Tracheal epithelial cell (primary cell): ENCODE data around the gene LSM4. TPM values are rescaled to one million over a fixed set of nuclear protein-coding genes. Genes with fewer than 3 reads are reported as not detected.

ENCODE experiments used
- total RNA-seq: library from RNA; depleted of rRNA; stranded (reverse); fragments of >200 nt; gene quantifications from 2 replicates; pipeline ENCODE4 v1.2.1, GENCODE V29; 2014

The LSM4 gene
- 178 and 217 TPM in 2 replicates for total RNA-seq

DNA sequence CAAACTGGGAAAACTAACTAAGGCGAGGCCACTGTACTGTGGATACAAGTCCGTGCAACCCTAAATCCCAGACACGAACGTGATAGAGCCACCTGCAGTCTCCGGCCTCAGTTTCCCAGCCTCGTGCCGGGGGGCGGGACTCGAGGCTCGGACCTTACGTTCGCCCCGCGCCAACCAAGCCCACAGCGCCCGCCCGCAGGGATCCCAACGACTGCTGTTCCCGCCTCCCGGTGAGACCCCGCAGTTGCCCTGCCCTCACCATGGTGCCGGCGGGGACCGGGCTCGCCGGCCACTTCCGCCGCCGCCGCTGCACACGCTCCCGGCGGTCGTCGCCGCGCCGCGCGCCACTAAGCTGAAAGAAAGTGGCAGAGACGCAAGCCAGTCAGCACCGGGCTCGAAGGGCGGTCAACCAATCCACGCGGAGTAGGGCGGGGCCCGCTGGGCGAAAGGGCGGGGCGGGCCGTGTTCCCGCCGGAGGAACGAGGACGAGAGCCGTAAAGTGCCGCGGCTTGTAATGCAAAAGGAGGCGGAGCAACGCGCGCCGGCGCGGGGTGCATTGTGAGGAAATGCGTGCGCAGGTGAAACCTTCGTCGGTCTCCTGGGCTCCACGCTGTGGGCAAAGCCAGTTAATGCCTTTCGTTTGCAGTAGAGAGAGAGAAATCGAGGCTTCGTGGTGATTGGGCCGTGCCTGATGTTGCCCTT, at the start of gene LSM4:
Gene LSM4, minus strand, starts transcription at position 318 of the 702 bp plus-strand sequence. Its CDS starts 56 bp downstream, at position 262.

DNA sequence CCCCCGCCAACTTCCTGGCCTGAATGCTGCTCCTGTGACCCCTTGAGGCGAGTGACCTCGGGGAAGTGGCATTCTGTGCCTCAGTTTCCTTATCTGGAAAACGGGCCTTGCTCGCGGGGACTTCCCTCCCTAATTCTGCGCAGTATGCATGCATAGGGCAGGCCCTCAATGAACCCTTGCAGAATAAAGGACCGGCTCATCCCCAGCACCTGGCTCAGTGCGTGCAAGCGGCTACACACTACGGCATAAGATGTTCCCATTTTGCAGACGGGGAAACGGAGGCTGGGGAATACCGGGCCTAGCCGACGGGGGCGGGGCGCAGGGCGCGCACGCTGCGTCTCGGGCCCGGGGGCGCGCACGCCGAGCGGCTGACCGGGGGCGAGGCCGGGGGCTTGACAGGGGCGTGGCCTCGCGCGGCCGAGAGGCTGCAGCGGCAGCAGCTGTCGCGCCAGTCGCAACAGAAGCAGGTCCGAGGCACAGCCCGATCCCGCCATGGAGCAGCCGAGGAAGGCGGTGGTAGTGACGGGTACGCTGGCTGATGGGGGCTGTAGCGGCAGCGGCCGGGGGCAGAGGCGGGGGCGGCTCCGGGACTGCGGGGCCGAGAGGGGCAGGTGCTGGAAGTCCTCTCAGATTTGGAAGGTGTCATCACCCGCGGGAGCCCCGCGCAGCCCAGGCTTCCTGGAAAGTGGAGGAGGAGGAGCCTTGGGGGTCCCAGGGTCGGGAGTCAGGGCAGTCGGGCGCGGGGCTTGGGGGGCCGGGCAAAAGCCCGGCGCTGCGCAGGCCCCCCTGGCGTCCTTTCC, 17.5 kb upstream of the LSM4 start, which contains the start of gene PGPEP1:
Gene PGPEP1, plus strand, starts transcription at position 409 of the 800 bp plus-strand sequence. Its CDS starts 84 bp downstream, at position 493.

DNA sequence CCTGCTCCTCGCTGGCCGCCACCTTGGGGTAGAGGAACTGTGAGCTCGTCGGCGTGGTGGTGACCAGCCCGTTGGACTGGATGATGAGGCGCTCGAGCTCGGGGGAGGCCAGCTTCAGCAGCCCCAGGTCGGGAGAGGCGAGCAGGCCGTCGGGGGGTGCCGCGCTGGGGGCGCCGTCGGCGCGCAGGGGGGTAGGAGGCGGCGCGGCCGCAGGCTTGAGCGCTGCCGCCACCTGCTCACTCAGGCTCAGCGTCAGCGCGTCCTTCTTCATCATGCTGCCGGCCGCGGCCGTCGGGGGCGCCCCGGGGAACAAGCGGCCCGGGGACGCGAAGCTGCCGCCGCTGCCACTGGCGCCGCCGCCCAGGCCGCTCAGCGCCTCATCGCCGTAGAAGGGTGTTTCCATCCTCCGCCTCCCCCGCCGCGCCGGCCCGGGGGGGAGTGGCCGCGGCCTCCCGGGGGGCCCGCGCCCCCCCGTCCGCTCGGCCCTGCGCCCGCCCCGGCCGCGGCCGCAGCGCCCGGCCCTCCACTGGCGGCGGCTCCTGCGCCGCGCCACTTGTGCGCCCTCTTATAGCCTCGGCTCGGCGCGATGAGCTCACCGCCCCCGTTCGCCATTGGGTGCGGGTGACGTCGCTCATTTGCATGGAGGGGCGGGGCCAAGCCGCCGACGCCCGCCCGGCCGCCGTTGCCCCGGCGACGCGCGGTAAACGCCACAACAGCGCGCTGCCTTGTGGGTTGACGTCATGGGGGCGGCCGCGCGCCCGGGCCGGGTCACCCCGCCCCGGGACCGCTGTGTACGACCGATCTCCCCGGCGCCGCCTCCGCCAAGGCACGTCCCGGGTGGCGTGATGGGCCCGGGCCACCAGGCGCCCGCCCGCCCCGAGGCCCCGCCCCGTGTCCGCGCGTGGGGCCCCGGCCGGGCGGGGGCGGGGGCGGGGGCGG, 41.5 kb downstream of the LSM4 start, which contains the start of gene JUND:
Gene JUND, minus strand, starts transcription at position 541 of the 939 bp plus-strand sequence. Its CDS starts 138 bp downstream, at position 403.

DNA sequence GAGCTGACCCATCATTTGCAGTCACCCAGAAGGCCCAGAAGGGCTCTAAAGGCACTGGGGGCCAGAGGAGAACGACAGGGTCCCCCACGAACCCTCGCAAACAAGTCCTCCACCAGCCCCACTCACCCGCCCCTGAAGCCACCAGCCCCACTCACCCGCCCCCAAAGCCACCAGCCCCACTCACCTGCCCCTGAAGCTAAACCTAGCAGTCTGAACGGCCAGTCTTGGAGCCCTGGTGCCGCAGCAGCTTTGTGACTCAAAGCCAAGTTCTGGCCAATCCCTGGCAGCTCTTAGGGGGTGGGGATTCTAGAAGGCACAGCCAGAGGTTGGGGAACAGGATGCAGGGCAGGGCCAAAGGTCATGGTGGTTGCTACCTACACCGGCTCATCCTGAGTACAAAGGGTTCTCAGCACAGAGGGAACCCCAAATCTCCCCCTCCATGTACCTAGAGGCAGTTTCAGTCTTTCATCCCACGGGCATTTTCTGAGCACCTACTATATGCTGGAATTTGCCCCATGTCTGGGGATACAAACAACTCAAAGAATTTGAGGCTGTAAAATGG, 48.6 kb downstream of the LSM4 start, which contains the start of gene IQCN:
Gene IQCN, minus strand, starts transcription at position 234 of the 562 bp plus-strand sequence. CDS start 4,974 bp downstream, outside the sequence.

Other genes starting within 250 kb of the LSM4 start
- gene IL12RB1, start 236.1 kb downstream of the LSM4 start, total RNA-seq = under 0.01 TPM in 1 of 2 replicates, not detected in the other
- gene MAST3, start 225.3 kb downstream of the LSM4 start, total RNA-seq = 1.1 and 1.2 TPM in 2 replicates
- 13.3 and 23.4 TPM in 2 replicates for gene PIK3R2, start 169.9 kb downstream of the LSM4 start, total RNA-seq
- 24.5 and 39.5 TPM in 2 replicates for gene IFI30, start 149.3 kb downstream of the LSM4 start, total RNA-seq
- gene MPV17L2, start 129.9 kb downstream of the LSM4 start, total RNA-seq = 11.1 and 23.0 TPM in 2 replicates
- 0.43 TPM in 1 of 2 replicates, not detected in the other for gene RAB3A, start 119.0 kb downstream of the LSM4 start, total RNA-seq
- 0.43 TPM in 1 of 2 replicates, not detected in the other for gene PDE4C, start 96.6 kb downstream of the LSM4 start, total RNA-seq
- under 0.01 TPM in 1 of 2 replicates, not detected in the other for gene IQCN, start 48.6 kb downstream of the LSM4 start, total RNA-seq
- 179 and 199 TPM in 2 replicates for gene JUND, start 41.5 kb downstream of the LSM4 start, total RNA-seq
- 6.4 and 15.9 TPM in 2 replicates for gene PGPEP1, start 17.5 kb upstream of the LSM4 start, total RNA-seq
- gene GDF15, start 63.1 kb upstream of the LSM4 start, total RNA-seq = 79.5 and 141 TPM in 2 replicates
- gene LRRC25, start 74.5 kb upstream of the LSM4 start, total RNA-seq = not detected in 2 replicates
- gene SSBP4, start 96.3 kb upstream of the LSM4 start, total RNA-seq = 37.6 and 44.5 TPM in 2 replicates
- gene ISYNA1, start 115.1 kb upstream of the LSM4 start, total RNA-seq = 33.9 and 41.7 TPM in 2 replicates
- 9.8 and 10.1 TPM in 2 replicates for gene ELL, start 199.0 kb upstream of the LSM4 start, total RNA-seq
- 211 and 228 TPM in 2 replicates for gene FKBP8, start 220.5 kb upstream of the LSM4 start, total RNA-seq
- gene KXD1, start 234.8 kb upstream of the LSM4 start, total RNA-seq = 66.5 and 73.5 TPM in 2 replicates
- 916 and 1,024 TPM in 2 replicates for gene UBA52, start 248.8 kb upstream of the LSM4 start, total RNA-seq